IMR-90 (cell line): Measurements from ENCODE around the gene CDR2. TPM values are rescaled to one million over a fixed set of nuclear protein-coding genes. Genes with fewer than 3 reads are reported as not detected.
"Not testable (repeated sequence)": the region's sequence is repeated elsewhere in the genome, so short reads cannot be mapped to it uniquely, and the experiment has no call there.

Experiments used
- ATAC-seq: fragments of 200-7000 bp; cut with Tn5 transposase; 2 replicates; pipeline ENCODE4 v1.9.1; 2020; ENCODE audit warnings: low read depth, mild to moderate bottlenecking, moderate library complexity
- BruUV-seq: library from RNA; stranded (reverse); fragments of 400-500 nt; replicated peaks from 2 replicates; lab custom pipeline; 2021; lab: Mats Ljungman, UMichigan
- CTCF ChIA-PET: fragments of 300-600 bp; formaldehyde crosslinking; extraction: SDS; loops from one replicate; lab custom pipeline; 2021; ENCODE audit warnings: antibody characterized with exemption; lab: Yijun Ruan, JAX
- POLR2A ChIA-PET: fragments of 300-600 bp; sonication (Branson Sonifier 250); formaldehyde crosslinking; loops from one replicate; lab custom pipeline; 2022; ENCODE audit warnings: antibody characterized with exemption; ENCODE audit not compliant: unreplicated experiment; lab: Charles Lee
- DNase-seq: peaks from one replicate; pipeline ENCODE4 v3.0.0; 2013
- H2AFZ ChIP-seq: replicated peaks from 2 replicates; pipeline ENCODE3; 2013; ENCODE audit warnings: low read length, mild to moderate bottlenecking; ENCODE audit not compliant: poor library complexity
- H2AK5ac ChIP-seq: 2 replicates; pipeline ENCODE4 v1.6.1; 2013; ENCODE audit warnings: low read depth, low read length, inconsistent platforms
- H2AK9ac ChIP-seq: replicated peaks from 2 replicates; pipeline ENCODE3; 2013; ENCODE audit warnings: mild to moderate bottlenecking, low read depth, low read length, moderate library complexity; ENCODE audit not compliant: poor library complexity
- H2BK120ac ChIP-seq: 2 replicates; pipeline ENCODE4 v1.6.1; 2013; ENCODE audit warnings: low read depth, low read length, inconsistent platforms
- H2BK15ac ChIP-seq: 3 replicates; pipeline ENCODE4 v1.6.1; 2013; ENCODE audit warnings: low read depth, low read length, inconsistent platforms
- H2BK20ac ChIP-seq: 2 replicates; pipeline ENCODE4 v1.6.1; 2013; ENCODE audit warnings: low read depth, mild to moderate bottlenecking, inconsistent platforms, low read length, moderate library complexity
- H2BK5ac ChIP-seq: 2 replicates; pipeline ENCODE4 v1.6.1; 2013; ENCODE audit warnings: mild to moderate bottlenecking, low read depth, low read length, inconsistent platforms; ENCODE audit not compliant: poor library complexity, severe bottlenecking
- H3K14ac ChIP-seq: replicated peaks from 2 replicates; pipeline ENCODE4 v1.6.1; 2013; ENCODE audit warnings: low read depth, low read length, inconsistent platforms
- H3K18ac ChIP-seq: 2 replicates; pipeline ENCODE4 v1.6.1; 2013; ENCODE audit warnings: low read depth, low read length, control low read depth
- H3K23ac ChIP-seq: 2 replicates; pipeline ENCODE4 v1.6.1; 2013; ENCODE audit warnings: low read depth, low read length, inconsistent platforms
- H3K27ac ChIP-seq: 2 replicates; pipeline ENCODE4 v1.5.1; 2013; ENCODE audit warnings: mild to moderate bottlenecking, control low read depth, low read length; ENCODE audit not compliant: insufficient read depth
- H3K27me3 ChIP-seq: 2 replicates; pipeline ENCODE4 v1.6.1; 2013; ENCODE audit warnings: low read length; ENCODE audit not compliant: control insufficient read depth, insufficient read depth
- H3K36me3 ChIP-seq: 2 replicates; pipeline ENCODE4 v1.6.1; 2013; ENCODE audit warnings: low read length, mixed read lengths; ENCODE audit not compliant: control insufficient read depth, insufficient read depth
- H3K4ac ChIP-seq: 2 replicates; pipeline ENCODE4 v1.6.1; 2013; ENCODE audit warnings: low read depth, low read length, inconsistent platforms
- H3K4me1 ChIP-seq: 2 replicates; pipeline ENCODE4 v1.6.1; 2013; ENCODE audit warnings: low read length, mixed read lengths; ENCODE audit not compliant: control insufficient read depth, insufficient read depth
- H3K4me2 ChIP-seq: 2 replicates; pipeline ENCODE4 v1.6.1; 2013; ENCODE audit warnings: low read depth, mild to moderate bottlenecking, control low read depth, low read length, moderate library complexity
- H3K4me3 ChIP-seq: 2 replicates; pipeline ENCODE4 v1.5.1; 2013; ENCODE audit warnings: low read depth, mild to moderate bottlenecking, control low read depth, low read length, moderate library complexity; ENCODE audit not compliant: insufficient read depth
- H3K56ac ChIP-seq: 2 replicates; pipeline ENCODE4 v1.6.1; 2013; ENCODE audit warnings: low read length, inconsistent platforms; ENCODE audit not compliant: insufficient read depth; ENCODE audit errors: extremely low read depth
- H3K79me1 ChIP-seq, 2 experiments: 2 replicates each; pipeline ENCODE4 v1.6.1; 2013; ENCODE audit warnings: low read length in 2 of 2, inconsistent platforms in 1 of 2, low read depth in 1 of 2
- H3K9ac ChIP-seq: 2 replicates; pipeline ENCODE4 v1.6.1; 2013; ENCODE audit warnings: low read depth, low read length, control low read depth
- H3K9me1 ChIP-seq: 2 replicates; pipeline ENCODE4 v1.6.1; 2013; ENCODE audit warnings: low read length, inconsistent platforms; ENCODE audit not compliant: insufficient read depth
- H3K9me3 ChIP-seq: 2 replicates; pipeline ENCODE4 v1.6.1; 2013; ENCODE audit warnings: low read length; ENCODE audit not compliant: control insufficient read depth, insufficient read depth
- H4K20me1 ChIP-seq: 2 replicates; pipeline ENCODE4 v1.6.1; 2013; ENCODE audit warnings: low read length, inconsistent platforms; ENCODE audit not compliant: insufficient read depth
- H4K5ac ChIP-seq: 2 replicates; pipeline ENCODE4 v1.6.1; 2013; ENCODE audit warnings: mild to moderate bottlenecking, low read depth, low read length, control low read depth
- H4K8ac ChIP-seq, 2 experiments: 2 replicates each; pipeline ENCODE4 v1.6.1; 2013; ENCODE audit warnings: low read depth in 2 of 2, low read length in 2 of 2, control low read depth in 1 of 2, inconsistent platforms in 1 of 2
- H4K91ac ChIP-seq: 2 replicates; pipeline ENCODE4 v1.6.1; 2013; ENCODE audit warnings: low read depth, low read length, inconsistent platforms; ENCODE audit not compliant: insufficient read depth
- BHLHE40 ChIP-seq: fragments of 150-350 bp; IDR thresholded peaks from 2 replicates; pipeline ENCODE4 v1.6.1; 2016; ENCODE audit warnings: mild to moderate bottlenecking, low read depth, low read length
- USF2 ChIP-seq: fragments of 150-350 bp; IDR thresholded peaks from 2 replicates; pipeline ENCODE4 v1.6.1; 2017; ENCODE audit warnings: mild to moderate bottlenecking, antibody characterized with exemption, low read length, low read depth
- WGBS, 2 experiments: methylation state at CpG; one replicate each; pipeline versions ENCODE4 v1.1.5 to v1.1.7; 2013; ENCODE audit warnings: missing lambda C conversion rate in 2 of 2; ENCODE audit not compliant: insufficient read length in 1 of 2; ENCODE audit errors: extremely low coverage in 2 of 2; 5-methylcytosine and 5-hydroxymethylcytosine counted together
- dilution Hi-C: fragments of 300-500 bp; cut with HindIII; formaldehyde crosslinking; loops from one replicate; pipeline ENCODE4 v1.14.3; 2018; ENCODE audit warnings: low sequenced_read_pairs; ENCODE audit not compliant: unreplicated experiment
- in situ Hi-C: fragments of 300-500 bp; cut with MboI; formaldehyde crosslinking; loops from 3 replicates; pipeline ENCODE4 v1.14.3; 2019; ENCODE audit warnings: low sequenced_read_pairs, inconsistent platforms, mixed read lengths
- intact Hi-C: fragments of 100-400 bp; cut with micrococcal nuclease; formaldehyde crosslinking; loops from 2 replicates; pipeline ENCODE4 v1.10.0; 2022
- polyA plus RNA-seq, 3 experiments: library from polyadenylated mRNA; depleted of rRNA; stranded (reverse); fragments of >200 nt; gene quantifications; 2 replicates each; pipeline ENCODE4 v1.2.3, GENCODE V29; 2012; ENCODE audit warnings: low replicate concordance in 1 of 3
- total RNA-seq: library from RNA; depleted of rRNA; stranded (reverse); fragments of >200 nt; gene quantifications from 2 replicates; pipeline ENCODE4 v1.2.3, GENCODE V29; 2012

Gene CDR2
- total and polyA plus RNA-seq, 2 of the 4 experiments (the other 2 are of a cell fraction), result 37.7 to 48.4 TPM

GRCh38 chr16:22302776-22303363, 71.5 kb downstream of the CDR2 start:
- Histone ChIP-seq H2AK5ac (no peak overlapping the region), H4K91ac (no peak overlapping the region), H3K18ac (no peak overlapping the region), H3K9ac (no peak overlapping the region), H3K9me1 (peaks cover 2% of the 10 kb centered on the region; the same call in 1 of the 2 replicates), H4K8ac (no peak overlapping the region), H2BK5ac (no peak overlapping the region), H3K23ac (no peak overlapping the region), H2AFZ (no peak overlapping the region), H3K36me3 (peaks cover 26% of the 10 kb centered on the region), H3K4me2 (no peak overlapping the region), H2BK120ac (no peak overlapping the region), H3K4me3 (no peak overlapping the region), H2BK20ac (no peak overlapping the region), H3K9me3 (no peaks in the 10 kb centered on the region), H4K20me1 (peaks cover 54% of the 10 kb centered on the region), H2AK9ac (no peak overlapping the region), H3K79me1 (peaks cover 13 to 79% of the 10 kb centered on the region in 2 experiments), H3K4ac (no peak overlapping the region), H3K14ac (no peak overlapping the region), H2BK15ac (no peak overlapping the region), H3K27ac (no peak overlapping the region), H3K27me3 (no peaks in the 10 kb centered on the region), H3K4me1 (peaks cover 2% of the 10 kb centered on the region; the same call in 1 of the 2 replicates), H3K56ac (no peak overlapping the region), H4K5ac (no peak overlapping the region)
- BruUV-seq, result no TSS peak
- TF ChIP-seq BHLHE40 (no peak), USF2 (no peak)
- no peak for DNase-seq
- ChIA-PET CTCF (no interaction called here), POLR2A (no interaction called here)
- dilution Hi-C loops (no loop called here), in situ Hi-C loops (no loop called here), intact Hi-C loops (no loop called here)
- ATAC-seq, result no peak
- 100% methylated on average over 3 of the region's 12 CpGs; no CpG with 5 or more reads in 1 of the 2 experiments for WGBS, 2 experiments

- H4K8ac ChIP-seq, H2AFZ ChIP-seq, H3K56ac ChIP-seq, H3K9me1 ChIP-seq, H4K5ac ChIP-seq, H2BK15ac ChIP-seq, H3K23ac ChIP-seq, H4K91ac ChIP-seq, H2BK5ac ChIP-seq, intact Hi-C loops, H2BK120ac ChIP-seq, H3K4me2 ChIP-seq, H3K4ac ChIP-seq, DNase-seq, H3K4me1 ChIP-seq, H3K14ac ChIP-seq, H3K4me3 ChIP-seq, dilution Hi-C loops, in situ Hi-C loops, H3K9ac ChIP-seq, BruUV-seq, H2AK5ac ChIP-seq, H2AK9ac ChIP-seq, H2BK20ac ChIP-seq, POLR2A ChIA-PET, ATAC-seq, H3K27me3 ChIP-seq, H3K27ac ChIP-seq, H3K9me3 ChIP-seq, H3K18ac ChIP-seq: not testable (repeated sequence)
- H3K36me3 ChIP-seq, result peaks cover 15% of the 10 kb centered on the region
- 86% methylated on average over 1 of the region's 7 CpGs; no CpG with 5 or more reads in 1 of the 2 experiments for WGBS, 2 experiments
- peaks cover 56% of the 10 kb centered on the region for H4K20me1 ChIP-seq
- CTCF ChIA-PET, result interaction anchor here (1.0 to 2.5 kb wide), 4 partner anchors 28 to 303 kb away, joined by 3 to 7 read pairs (median 6); partner anchors contain the start of gene EEF2K
- peaks cover 13 to 72% of the 10 kb centered on the region in 2 experiments for H3K79me1 ChIP-seq
Observed at GRCh38 chr16:22301423-22301822, 73.0 kb downstream of the CDR2 start.
